Astrocyte of the cerebellum (primary cell): ENCODE data around the gene EMP2.

Source experiments
- DNase-seq: peaks from one replicate; pipeline ENCODE4 v3.0.0-alpha.2; 2011; ENCODE audit warnings: low read depth
- H3K4me3 ChIP-seq: 2 replicates; pipeline ENCODE4 v1.5.1; 2011; ENCODE audit warnings: mild to moderate bottlenecking, low read depth, low read length, moderate library complexity
- in situ Hi-C: cut with HindIII; loops from 2 replicates; pipeline ENCODE4 v1.10.0; 2017; ENCODE audit warnings: low sequenced_read_pairs
- TF ChIP-seq, protein P1 (sequence below): IDR thresholded peaks from 2 replicates; pipeline ENCODE4 v1.5.1; 2012; ENCODE audit warnings: low read length, low read depth, moderate library complexity, mild to moderate bottlenecking; ENCODE audit errors: missing control alignments

The EMP2 gene

DNA sequence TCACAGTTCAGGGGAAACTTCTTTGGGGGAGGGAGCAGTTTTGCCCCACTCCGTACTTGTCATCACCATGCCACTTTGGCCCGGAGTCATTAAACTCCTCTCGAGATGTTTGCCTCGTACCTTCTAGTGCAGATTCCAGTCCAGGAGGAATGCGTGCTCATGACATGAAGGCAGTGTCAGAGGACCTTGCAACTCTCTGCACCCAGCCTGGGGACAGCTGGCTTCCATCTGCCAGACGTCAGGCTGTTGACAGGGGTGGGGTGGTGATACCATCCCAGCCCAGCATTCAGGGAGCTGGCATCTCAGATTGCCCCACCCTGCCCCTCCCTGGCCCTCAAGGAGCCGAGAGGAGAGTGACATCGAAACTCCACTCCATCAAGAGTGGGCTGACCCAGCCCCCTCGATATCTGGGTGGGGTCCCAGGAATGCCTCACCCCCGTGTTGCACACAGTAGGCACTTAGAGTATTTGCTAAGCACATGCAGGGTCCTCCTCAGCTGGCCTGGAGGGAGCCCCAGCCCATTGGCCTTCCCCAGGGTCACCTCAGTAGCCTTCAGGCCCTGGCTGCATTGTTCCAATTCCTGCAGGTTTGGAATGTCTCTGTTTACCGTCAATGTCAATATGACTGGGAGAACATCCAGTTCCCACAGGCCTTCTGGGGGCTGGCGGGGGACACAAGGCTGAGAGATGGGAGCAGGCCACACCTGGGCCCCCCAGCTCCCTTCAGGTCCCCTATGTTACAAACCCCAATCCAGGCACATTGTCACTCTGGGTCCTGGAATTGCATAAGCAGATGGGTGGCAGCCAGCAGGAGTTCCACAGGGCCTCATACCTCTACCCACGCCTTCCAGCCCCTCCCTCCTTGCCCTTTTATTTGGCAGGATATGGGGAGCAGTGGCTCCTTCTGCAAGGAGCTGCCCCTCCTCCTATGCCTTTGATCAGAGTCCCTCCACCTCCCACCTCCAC is 21.3 kb upstream of the EMP2 start:
- H3K4me3 ChIP-seq: no peak overlapping the region
- TF ChIP-seq, protein P1, sequence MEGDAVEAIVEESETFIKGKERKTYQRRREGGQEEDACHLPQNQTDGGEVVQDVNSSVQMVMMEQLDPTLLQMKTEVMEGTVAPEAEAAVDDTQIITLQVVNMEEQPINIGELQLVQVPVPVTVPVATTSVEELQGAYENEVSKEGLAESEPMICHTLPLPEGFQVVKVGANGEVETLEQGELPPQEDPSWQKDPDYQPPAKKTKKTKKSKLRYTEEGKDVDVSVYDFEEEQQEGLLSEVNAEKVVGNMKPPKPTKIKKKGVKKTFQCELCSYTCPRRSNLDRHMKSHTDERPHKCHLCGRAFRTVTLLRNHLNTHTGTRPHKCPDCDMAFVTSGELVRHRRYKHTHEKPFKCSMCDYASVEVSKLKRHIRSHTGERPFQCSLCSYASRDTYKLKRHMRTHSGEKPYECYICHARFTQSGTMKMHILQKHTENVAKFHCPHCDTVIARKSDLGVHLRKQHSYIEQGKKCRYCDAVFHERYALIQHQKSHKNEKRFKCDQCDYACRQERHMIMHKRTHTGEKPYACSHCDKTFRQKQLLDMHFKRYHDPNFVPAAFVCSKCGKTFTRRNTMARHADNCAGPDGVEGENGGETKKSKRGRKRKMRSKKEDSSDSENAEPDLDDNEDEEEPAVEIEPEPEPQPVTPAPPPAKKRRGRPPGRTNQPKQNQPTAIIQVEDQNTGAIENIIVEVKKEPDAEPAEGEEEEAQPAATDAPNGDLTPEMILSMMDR: no peak
- in situ Hi-C loops: no loop called here

DNA sequence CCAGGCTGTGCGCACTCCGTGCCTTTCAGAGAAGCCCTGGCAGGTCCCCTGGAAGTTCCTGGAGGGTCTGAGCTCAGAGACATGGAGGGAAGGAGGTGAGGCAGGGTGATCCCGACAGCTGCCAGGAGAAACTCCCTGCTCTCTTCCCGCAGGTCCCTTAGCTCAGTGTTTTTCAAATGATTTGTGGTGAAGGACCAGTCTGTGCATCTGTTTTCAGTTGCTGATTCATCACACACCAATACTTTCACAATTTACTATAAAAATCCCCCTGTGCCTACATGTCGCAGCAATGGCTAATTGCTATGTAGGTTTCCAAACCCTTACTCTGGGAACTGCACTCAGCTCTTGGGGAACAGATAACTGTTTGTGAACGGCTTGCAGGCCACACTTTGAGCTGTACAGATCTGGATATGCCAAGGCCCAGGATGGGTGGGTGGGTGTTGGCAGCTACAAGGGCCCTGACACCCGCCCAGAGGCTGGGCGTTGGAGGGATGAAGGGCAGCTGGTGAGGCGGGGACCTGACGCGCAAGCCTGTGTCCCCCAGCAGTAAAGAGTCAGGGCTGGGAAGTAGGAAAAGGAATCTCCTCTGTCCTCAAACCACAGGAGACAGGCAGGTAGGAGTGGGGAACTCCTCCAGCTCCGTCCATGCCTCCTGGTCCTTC is 20.5 kb upstream of the EMP2 start:
- H3K4me3 ChIP-seq: no peak overlapping the region
- TF ChIP-seq, protein P1: no peak
- no peak for DNase-seq
- in situ Hi-C loops: no loop called here

More for the DNA sequence above, 21.3 kb upstream of the EMP2 start:
- no peak for DNase-seq

DNA sequence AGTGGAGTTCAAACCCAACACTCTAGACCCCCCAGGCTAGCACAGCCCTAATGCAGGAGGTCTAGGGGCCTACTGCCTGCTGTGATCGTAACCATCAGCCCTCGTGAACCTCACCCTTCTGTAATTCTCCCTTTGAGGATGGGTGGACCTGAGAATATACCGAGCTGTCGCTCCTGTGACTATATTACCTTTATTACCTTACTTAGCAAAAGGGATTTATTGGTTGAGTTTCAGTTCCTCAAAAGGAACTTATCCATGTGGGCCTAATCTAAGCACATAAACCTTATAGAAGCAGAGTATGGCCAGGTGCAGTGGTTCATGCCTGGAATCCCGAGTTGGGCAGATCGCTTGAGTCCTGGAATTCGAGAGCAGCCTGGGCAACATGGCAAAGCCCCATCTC is 19.2 kb upstream of the EMP2 start:
- in situ Hi-C loops: no loop called here
- no peak for DNase-seq
- TF ChIP-seq, protein P1: no peak
- H3K4me3 ChIP-seq: no peak overlapping the region

DNA sequence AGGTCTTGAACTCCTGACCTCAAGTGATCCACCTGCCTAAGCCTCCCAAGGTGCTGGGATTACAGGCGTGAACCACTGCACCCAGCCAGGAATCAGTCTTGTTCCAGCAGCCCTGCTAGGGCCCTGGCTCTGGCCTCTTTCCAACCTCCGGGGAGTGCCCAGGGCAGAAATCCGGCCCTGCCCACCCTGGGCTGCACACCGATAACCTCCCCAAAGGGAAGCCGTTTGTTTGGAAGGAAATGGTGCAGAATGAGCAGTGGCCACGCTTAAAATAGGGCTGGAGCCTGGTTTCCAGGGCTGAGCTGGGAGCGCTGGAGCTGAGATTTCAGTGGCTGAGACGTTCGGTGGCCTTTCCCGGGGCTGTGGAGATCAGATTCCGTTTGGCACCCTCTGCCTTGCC is 17.8 kb upstream of the EMP2 start:
- no peak for DNase-seq
- in situ Hi-C loops: no loop called here
- H3K4me3 ChIP-seq: no peak overlapping the region
- TF ChIP-seq, protein P1: no peak

DNA sequence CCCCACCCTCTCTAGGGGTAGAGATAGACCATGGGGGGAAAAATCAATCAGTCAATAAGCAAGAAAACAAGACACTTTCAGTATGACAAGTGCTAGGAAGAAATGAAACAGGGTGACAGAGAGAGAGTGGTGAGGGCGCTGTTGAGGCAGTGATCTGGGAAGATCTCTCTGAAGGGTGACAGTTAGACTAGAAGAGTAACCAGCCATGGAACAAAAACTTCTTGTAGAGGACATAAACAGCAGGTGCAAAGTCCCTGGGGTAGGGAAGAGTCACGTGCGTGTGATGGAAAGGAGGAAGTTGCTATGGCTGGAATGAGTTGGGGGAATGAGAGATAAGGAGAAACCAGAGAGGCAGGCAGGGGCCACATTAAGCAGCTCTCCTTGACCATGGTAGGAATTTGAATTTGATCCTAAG is 16.8 kb upstream of the EMP2 start:
- H3K4me3 ChIP-seq: no peak overlapping the region
- TF ChIP-seq, protein P1: no peak
- in situ Hi-C loops: no loop called here
- DNase-seq: no peak

DNA sequence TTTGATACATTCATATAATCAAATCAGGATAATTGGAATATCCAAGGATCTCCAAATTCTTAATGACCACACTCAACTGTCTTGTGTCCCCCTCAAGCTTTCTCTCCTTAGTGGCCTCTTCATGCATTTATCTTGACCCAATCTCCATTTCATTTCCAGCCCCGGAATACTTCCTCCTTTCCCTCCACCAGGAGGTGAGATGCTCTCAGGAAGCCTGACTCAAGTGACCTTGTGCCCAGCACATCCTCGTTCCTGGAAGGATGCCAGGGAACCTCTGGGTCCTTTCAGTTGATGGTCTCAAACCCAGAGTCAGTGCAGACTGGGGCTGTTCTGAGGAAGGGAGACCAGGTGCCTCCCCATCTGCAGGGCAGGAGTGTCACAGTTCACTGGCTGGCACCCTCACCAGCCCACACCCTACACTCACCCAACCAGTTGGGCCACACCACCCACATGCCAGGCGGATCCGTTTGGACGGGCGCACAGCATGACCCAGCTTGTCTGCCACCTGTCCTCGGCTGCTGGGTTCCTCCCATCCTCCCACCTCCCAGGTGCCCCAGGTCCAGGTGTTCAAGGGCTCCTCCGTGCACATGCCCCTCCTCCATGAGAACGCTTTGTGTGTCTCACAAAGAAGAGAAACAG is 14.0 kb upstream of the EMP2 start:
- DNase-seq: no peak
- H3K4me3 ChIP-seq: no peak overlapping the region
- in situ Hi-C loops: no loop called here
- TF ChIP-seq, protein P1: no peak
